Mammary microvascular endothelial cell (primary cell): ENCODE measurements around the gene CBFA2T3. TPM values are rescaled to one million over a fixed set of nuclear protein-coding genes. Genes with fewer than 3 reads are reported as not detected.

Experiments used
- total RNA-seq: library from RNA; depleted of rRNA; stranded (reverse); fragments of >200 nt; gene quantifications from 2 replicates; pipeline ENCODE4 v1.2.3, GENCODE V29; 2015

Gene CBFA2T3
- not detected in 2 replicates for total RNA-seq

GRCh38 chr16:88977018-88977811, at the start of gene CBFA2T3:
CBFA2T3 (minus strand) TSS chr16:88977207; CDS start chr16:88976807, 400 bp downstream.

GRCh38 chr16:88866151-88866920, 110.7 kb downstream of the CBFA2T3 start, which contains the start of gene PABPN1L:
PABPN1L (minus strand) TSS chr16:88866660; CDS start chr16:88866606, 54 bp downstream.

DNA sequence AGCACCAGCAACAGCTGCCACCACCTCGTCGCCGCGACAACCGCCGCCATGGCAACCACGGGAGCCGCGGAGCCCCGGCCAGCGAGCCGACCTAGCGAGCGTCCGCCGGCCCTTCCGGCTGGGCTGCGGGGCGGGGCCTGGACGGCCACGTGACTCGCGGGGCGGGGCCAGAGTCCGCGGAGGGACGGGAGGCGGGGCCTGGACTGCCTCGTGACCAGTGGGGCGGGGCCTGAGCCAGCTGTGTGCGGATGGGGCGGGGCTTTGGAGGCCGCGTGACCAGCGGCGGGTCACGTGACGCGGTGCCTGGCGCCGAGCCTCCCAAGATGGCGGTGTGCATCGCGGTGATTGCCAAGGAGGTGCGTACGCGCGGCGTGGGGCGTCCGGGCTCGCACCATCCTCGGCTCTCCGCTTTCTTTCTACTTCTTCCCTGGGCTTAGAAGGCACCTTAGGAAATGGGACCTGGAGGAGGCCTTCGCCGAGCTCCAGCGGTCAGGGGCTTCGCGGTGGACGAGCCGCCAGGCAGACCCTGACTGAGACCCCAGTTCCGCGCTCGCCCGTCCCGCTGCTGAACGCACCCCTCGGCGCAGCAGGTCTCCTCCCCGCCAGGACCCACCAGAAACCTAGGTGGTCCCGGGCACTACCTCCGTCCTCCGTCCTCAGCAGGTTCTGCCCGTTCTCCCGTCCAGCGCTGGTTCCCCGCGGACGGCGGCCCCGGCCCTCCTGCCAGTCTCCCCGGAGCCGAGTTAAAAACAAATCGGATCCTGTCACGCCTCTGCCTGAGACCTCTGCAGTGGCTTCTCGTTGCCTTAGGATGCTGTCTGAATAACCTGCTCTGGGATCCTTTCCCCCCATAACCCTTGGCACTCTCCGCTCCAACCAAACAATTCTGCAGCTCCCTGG, 119.9 kb downstream of the CBFA2T3 start, which contains the start of the genes GALNS and TRAPPC2L:
TSS of gene GALNS (minus strand) at position 120 of the 900 bp plus-strand sequence. CDS start at position 50, 70 bp downstream.
TSS of gene TRAPPC2L (plus strand) at position 300 of the 900 bp plus-strand sequence. CDS start at position 324, 24 bp downstream.

Other genes with a start within 250 kb of the CBFA2T3 start
- 259 and 277 TPM in 2 replicates for gene PIEZO1, start 192.0 kb downstream of the CBFA2T3 start, total RNA-seq
- gene CDT1, start 173.4 kb downstream of the CBFA2T3 start, total RNA-seq: 14.2 and 27.4 TPM in 2 replicates
- 280 and 289 TPM in 2 replicates for gene APRT, start 165.3 kb downstream of the CBFA2T3 start, total RNA-seq
- 21.9 and 22.0 TPM in 2 replicates for gene GALNS, start 120.3 kb downstream of the CBFA2T3 start, total RNA-seq
- gene TRAPPC2L, start 120.1 kb downstream of the CBFA2T3 start, total RNA-seq: 66.9 and 84.2 TPM in 2 replicates
- gene PABPN1L, start 110.5 kb downstream of the CBFA2T3 start, total RNA-seq: not detected in 2 replicates
- gene ACSF3, start 116.6 kb upstream of the CBFA2T3 start, total RNA-seq: 24.6 and 25.9 TPM in 2 replicates
- gene CDH15, start 194.5 kb upstream of the CBFA2T3 start, total RNA-seq: not detected in 2 replicates
- not detected in 2 replicates for gene SLC22A31, start 223.3 kb upstream of the CBFA2T3 start, total RNA-seq
- gene ZNF778, start 240.5 kb upstream of the CBFA2T3 start, total RNA-seq: 6.9 and 9.2 TPM in 2 replicates